ENCODE results near the gene RPL39.
"Not testable (repeated sequence)": the region's sequence is repeated elsewhere in the genome, so short reads cannot be mapped to it uniquely, and the experiment has no call there.

DNA sequence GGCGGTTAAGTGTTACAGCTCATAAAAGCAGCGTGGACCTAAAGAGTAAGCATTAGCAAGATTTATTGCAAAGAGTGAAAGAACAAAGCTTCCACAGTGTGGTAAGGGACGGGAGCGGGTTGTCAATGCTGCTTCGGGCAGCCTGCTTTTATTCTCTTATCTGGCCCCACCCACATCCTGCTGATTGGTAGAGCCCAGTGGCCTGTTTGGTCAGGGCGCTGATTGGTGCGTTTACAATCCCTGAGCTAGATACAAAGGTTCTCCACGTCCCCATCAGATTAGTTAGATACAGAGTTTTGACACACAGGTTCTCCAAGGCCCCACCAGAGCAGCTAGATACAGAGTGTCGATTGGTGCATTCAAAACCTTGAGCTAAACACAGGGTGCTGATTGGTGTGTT, 41.3 kb downstream of the RPL39 start:
- not testable (repeated sequence) for TF ChIP-seq POLR2A, CTCF (IDR thresholded peaks at IDR 0.05)
